OCI-LY1 (cell line): ENCODE measurements around the gene YEATS2.

ENCODE experiments used
- H2AFZ ChIP-seq: fragments of 200-600 bp; sonication (generic), shearing (Covaris generic); 2 replicates; pipeline ENCODE4 v1.6.0; 2014; ENCODE audit warnings: antibody characterized with exemption, mild to moderate bottlenecking, low read length
- H3F3A ChIP-seq: fragments of 200-600 bp; sonication (generic), shearing (Covaris generic); 2 replicates; pipeline ENCODE4 v1.6.0; 2014; ENCODE audit warnings: mild to moderate bottlenecking, antibody characterized with exemption, low read length, moderate library complexity; ENCODE audit not compliant: insufficient read depth
- H3K27ac ChIP-seq: fragments of 200-600 bp; sonication (generic); 2 replicates; pipeline ENCODE4 v1.5.1; 2014; ENCODE audit warnings: low read length, mixed run types, mild to moderate bottlenecking, low read depth; ENCODE audit not compliant: poor library complexity, severe bottlenecking
- H3K27me3 ChIP-seq: fragments of 200-600 bp; sonication (generic); 2 replicates; pipeline ENCODE4 v1.6.0; 2014; ENCODE audit warnings: antibody characterized with exemption, mild to moderate bottlenecking, low read length, moderate library complexity; ENCODE audit not compliant: insufficient read depth
- H3K36me3 ChIP-seq: fragments of 200-600 bp; sonication (generic); 2 replicates; pipeline ENCODE4 v1.6.1; 2014; ENCODE audit warnings: mild to moderate bottlenecking, antibody characterized with exemption, low read length, moderate library complexity, mixed read lengths; ENCODE audit not compliant: insufficient read depth
- H3K4me1 ChIP-seq: fragments of 200-600 bp; sonication (generic); 2 replicates; pipeline ENCODE4 v1.5.1; 2014; ENCODE audit warnings: mild to moderate bottlenecking, low read length, moderate library complexity; ENCODE audit not compliant: insufficient read depth, severe bottlenecking
- H3K4me2 ChIP-seq: fragments of 200-600 bp; sonication (generic), shearing (Covaris generic); 2 replicates; pipeline ENCODE4 v1.6.1; 2014; ENCODE audit warnings: low read length
- H3K4me3 ChIP-seq: fragments of 200-600 bp; sonication (generic); 2 replicates; pipeline ENCODE4 v1.5.1; 2014; ENCODE audit warnings: low read length, low read depth, mild to moderate bottlenecking, mixed read lengths; ENCODE audit not compliant: poor library complexity, severe bottlenecking
- H3K79me2 ChIP-seq: fragments of 200-600 bp; shearing (Covaris generic); 2 replicates; pipeline ENCODE4 v1.6.1; 2016; ENCODE audit warnings: mixed run types, low read length, mixed read lengths; ENCODE audit not compliant: insufficient read depth
- H3K9ac ChIP-seq: fragments of 200-600 bp; sonication (generic), shearing (Covaris generic); 2 replicates; pipeline ENCODE4 v1.6.1; 2014; ENCODE audit warnings: mild to moderate bottlenecking, low read length, mixed read lengths
- H3K9me2 ChIP-seq: fragments of 200-600 bp; sonication (generic), shearing (Covaris generic); 2 replicates; pipeline ENCODE4 v1.6.1; 2014; ENCODE audit warnings: low read depth, mild to moderate bottlenecking, low read length, mixed read lengths
- H3K9me3 ChIP-seq: fragments of 200-600 bp; shearing (Covaris generic); 2 replicates; pipeline ENCODE4 v1.6.1; 2014; ENCODE audit warnings: low read length, mixed read lengths
- H4K20me1 ChIP-seq: fragments of 200-600 bp; sonication (generic), shearing (Covaris generic); 2 replicates; pipeline ENCODE4 v1.6.0; 2016; ENCODE audit warnings: mild to moderate bottlenecking, low read length; ENCODE audit not compliant: insufficient read depth
- CTCF ChIP-seq: fragments of 200-600 bp; sonication (generic), shearing (Covaris generic); IDR thresholded peaks from 2 replicates; pipeline ENCODE4 v1.5.1; 2017; ENCODE audit warnings: mild to moderate bottlenecking, antibody characterized with exemption, low read length, moderate library complexity, mixed read lengths
- EZH2 ChIP-seq: fragments of 200-600 bp; sonication (generic), shearing (Covaris generic); IDR thresholded peaks from 2 replicates; pipeline ENCODE4 v1.8.0; 2017; ENCODE audit warnings: borderline replicate concordance, mixed run types, mild to moderate bottlenecking, antibody characterized with exemption, low read length, moderate library complexity, mixed read lengths

The YEATS2 gene

GRCh38 chr3:183796372-183796771 lies 98.8 kb downstream of the YEATS2 start:
- Histone ChIP-seq H3K9me3 (no peaks in the 10 kb centered on the region), H2AFZ (no peak overlapping the region), H3K4me3 (no peak overlapping the region), H3K27ac (no peak overlapping the region), H3K9ac (no peak overlapping the region), H3K4me2 (no peak overlapping the region), H3K79me2 (no peaks in the 10 kb centered on the region), H4K20me1 (no peaks in the 10 kb centered on the region), H3K9me2 (no peaks in the 10 kb centered on the region), H3F3A (0 out of 2 replicates have a peak, but pooled peaks cover 2% of the 10 kb centered on the region), H3K27me3 (no peaks in the 10 kb centered on the region), H3K4me1 (no peaks in the 10 kb centered on the region), H3K36me3 (peaks cover 98% of the 10 kb centered on the region)
- TF ChIP-seq CTCF (no peak), EZH2 (no peak)

GRCh38 chr3:183797996-183798395 lies 100.4 kb downstream of the YEATS2 start:
- Histone ChIP-seq H3K27me3 (no peaks in the 10 kb centered on the region), H3K9ac (no peak overlapping the region), H3K4me1 (no peaks in the 10 kb centered on the region), H3K9me2 (no peaks in the 10 kb centered on the region), H4K20me1 (no peaks in the 10 kb centered on the region), H3K9me3 (no peaks in the 10 kb centered on the region), H3K27ac (no peak overlapping the region), H3K79me2 (no peaks in the 10 kb centered on the region), H3K4me2 (no peak overlapping the region), H3F3A (0 out of 2 replicates have a peak, but pooled peaks cover 2% of the 10 kb centered on the region), H3K36me3 (peaks cover 98% of the 10 kb centered on the region), H3K4me3 (no peak overlapping the region), H2AFZ (no peak overlapping the region)
- TF ChIP-seq EZH2 (no peak), CTCF (no peak)

DNA sequence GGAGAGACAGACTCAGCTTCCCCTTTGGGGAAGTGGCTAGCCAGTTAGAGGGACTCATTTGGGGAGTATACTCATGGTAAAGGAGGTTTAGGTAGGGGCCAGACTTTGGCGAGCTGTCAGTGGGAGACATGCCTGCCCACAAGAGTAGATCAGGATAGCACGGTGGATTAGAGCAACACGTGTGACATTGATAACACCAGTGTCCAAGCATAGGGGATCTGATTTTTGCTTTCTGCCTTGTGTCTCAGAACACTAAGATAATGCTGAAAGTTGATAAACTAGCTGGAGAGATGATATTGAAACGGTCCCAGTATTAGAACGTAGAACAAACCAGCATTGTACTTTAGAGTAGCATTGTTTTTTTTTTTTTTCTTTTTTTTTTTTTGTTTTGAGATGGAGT lies 101.9 kb downstream of the YEATS2 start:
- no peaks in the 10 kb centered on the region for H3K79me2 ChIP-seq
- H4K20me1 ChIP-seq = no peaks in the 10 kb centered on the region
- peaks cover 98% of the 10 kb centered on the region for H3K36me3 ChIP-seq
- H3K27ac ChIP-seq = no peak overlapping the region
- no peaks in the 10 kb centered on the region for H3K27me3 ChIP-seq
- H3K4me1 ChIP-seq = no peaks in the 10 kb centered on the region
- H3K9me2 ChIP-seq = no peaks in the 10 kb centered on the region
- H2AFZ ChIP-seq = no peak overlapping the region
- H3K4me2 ChIP-seq = no peak overlapping the region
- TF ChIP-seq EZH2 (no peak), CTCF (no peak)
- H3F3A ChIP-seq = 0 out of 2 replicates have a peak, but pooled peaks cover 2% of the 10 kb centered on the region
- no peak overlapping the region for H3K4me3 ChIP-seq
- H3K9me3 ChIP-seq = no peaks in the 10 kb centered on the region
- no peak overlapping the region for H3K9ac ChIP-seq
